GM10248 (cell line): ENCODE results near the gene CRTC3.

Source experiments
- CTCF ChIA-PET: fragments of 300-600 bp; sonication (Branson Sonifier 250); formaldehyde crosslinking; extraction: SDS; loops from one replicate; lab custom pipeline; 2021; ENCODE audit warnings: antibody characterized with exemption; lab: Yijun Ruan, JAX
- POLR2A ChIA-PET: fragments of 350-650 bp; sonication (Branson Sonifier 250); formaldehyde crosslinking; extraction: SDS; loops from one replicate; lab custom pipeline; 2020; ENCODE audit warnings: antibody characterized with exemption; lab: Yijun Ruan, JAX
- DNase-seq: peaks from one replicate; pipeline ENCODE4 v3.0.0; 2012; ENCODE audit errors: extremely low spot score
- TF ChIP-seq, protein P1 (sequence below): IDR thresholded peaks from 2 replicates; pipeline ENCODE4 v1.5.1; 2012; ENCODE audit warnings: mild to moderate bottlenecking, low read depth; ENCODE audit errors: extremely low read depth, missing control alignments, control extremely low read depth

CRTC3 gene

DNA sequence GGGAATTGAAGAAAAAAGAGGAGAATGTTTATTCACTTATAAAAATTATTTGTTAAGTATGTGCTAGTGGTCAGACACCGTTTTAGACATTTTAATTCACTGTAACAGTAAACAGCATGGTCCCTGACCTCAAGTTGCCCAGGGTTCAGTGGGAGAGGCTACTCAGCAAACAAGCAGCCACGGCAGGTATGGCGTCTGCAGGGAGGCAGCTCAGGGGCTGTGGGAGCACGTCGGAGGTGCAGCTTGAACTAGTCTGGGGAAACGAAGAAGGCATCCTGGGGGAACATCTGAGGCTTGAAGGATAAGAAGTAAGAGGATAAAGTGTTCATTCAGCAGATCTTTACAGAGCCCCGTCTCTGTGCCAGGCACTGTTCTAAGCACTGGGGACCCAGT, 66.0 kb downstream of the CRTC3 start:
- TF ChIP-seq, protein P1, sequence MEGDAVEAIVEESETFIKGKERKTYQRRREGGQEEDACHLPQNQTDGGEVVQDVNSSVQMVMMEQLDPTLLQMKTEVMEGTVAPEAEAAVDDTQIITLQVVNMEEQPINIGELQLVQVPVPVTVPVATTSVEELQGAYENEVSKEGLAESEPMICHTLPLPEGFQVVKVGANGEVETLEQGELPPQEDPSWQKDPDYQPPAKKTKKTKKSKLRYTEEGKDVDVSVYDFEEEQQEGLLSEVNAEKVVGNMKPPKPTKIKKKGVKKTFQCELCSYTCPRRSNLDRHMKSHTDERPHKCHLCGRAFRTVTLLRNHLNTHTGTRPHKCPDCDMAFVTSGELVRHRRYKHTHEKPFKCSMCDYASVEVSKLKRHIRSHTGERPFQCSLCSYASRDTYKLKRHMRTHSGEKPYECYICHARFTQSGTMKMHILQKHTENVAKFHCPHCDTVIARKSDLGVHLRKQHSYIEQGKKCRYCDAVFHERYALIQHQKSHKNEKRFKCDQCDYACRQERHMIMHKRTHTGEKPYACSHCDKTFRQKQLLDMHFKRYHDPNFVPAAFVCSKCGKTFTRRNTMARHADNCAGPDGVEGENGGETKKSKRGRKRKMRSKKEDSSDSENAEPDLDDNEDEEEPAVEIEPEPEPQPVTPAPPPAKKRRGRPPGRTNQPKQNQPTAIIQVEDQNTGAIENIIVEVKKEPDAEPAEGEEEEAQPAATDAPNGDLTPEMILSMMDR: no peak
- DNase-seq: no peak
- CTCF ChIA-PET: interaction anchor here (1.0 to 1.6 kb wide), 5 partner anchors 9 to 290 kb away, joined by 3 to 6 read pairs (median 3); partner anchors contain the start of gene ZNF774
- POLR2A ChIA-PET: interaction anchor here (0.9 kb wide), 1 partner anchor 9 kb away, joined by 8 read pairs; no protein-coding TSS in a partner anchor

DNA sequence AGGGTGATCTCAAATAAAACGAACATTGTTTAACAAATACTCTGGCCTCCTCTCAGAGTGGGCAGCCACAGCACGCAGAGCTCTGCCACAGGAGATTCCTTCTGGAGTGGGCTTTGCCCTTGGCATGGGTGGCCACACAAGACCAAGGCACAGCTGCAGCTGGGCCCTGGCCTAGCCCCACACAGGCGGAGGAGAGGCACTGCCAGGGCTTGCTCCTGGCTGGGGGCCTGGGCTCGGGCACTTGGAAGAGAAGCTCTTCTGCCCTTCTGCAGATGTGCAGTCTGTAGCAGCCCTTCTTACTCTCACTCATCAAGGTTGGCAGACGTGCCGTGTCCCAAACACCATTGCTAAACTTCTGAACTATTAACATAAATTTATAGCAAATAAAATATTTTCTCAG, 67.2 kb downstream of the CRTC3 start:
- TF ChIP-seq, protein P1: no peak
- ChIA-PET POLR2A (interaction anchor here (0.9 kb wide), 1 partner anchor 11 kb away, joined by 8 read pairs; no protein-coding TSS in a partner anchor), CTCF (interaction anchor here (1.2 to 1.8 kb wide), 5 partner anchors 10 to 289 kb away, joined by 3 to 6 read pairs (median 4); no protein-coding TSS in a partner anchor)
- no peak for DNase-seq

DNA sequence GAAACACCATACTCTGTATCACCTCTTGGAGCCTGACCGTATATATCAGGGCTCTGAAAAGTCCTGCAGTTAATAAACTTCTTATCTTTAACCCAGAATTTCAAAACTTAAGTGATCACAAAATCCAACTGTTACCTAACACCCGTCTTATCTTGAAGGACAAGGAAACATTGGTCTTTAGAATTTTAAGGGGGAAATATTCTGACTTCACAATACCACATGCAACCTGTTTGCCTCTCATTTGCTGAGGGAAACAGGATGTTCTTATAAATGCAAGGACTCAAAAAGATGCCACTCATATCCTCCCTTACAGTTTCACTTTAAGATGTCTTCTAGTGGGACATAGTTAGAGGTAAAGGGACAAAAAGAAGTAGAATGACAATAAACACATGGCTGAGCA, 67.9 kb downstream of the CRTC3 start:
- ChIA-PET POLR2A (no interaction called here), CTCF (interaction anchor here (1.0 to 1.9 kb wide), 13 partner anchors 9 to 336 kb away, joined by 3 to 8 read pairs (median 4); no protein-coding TSS in a partner anchor)
- TF ChIP-seq, protein P1: no peak
- peak; percentile 45 for DNase-seq

DNA sequence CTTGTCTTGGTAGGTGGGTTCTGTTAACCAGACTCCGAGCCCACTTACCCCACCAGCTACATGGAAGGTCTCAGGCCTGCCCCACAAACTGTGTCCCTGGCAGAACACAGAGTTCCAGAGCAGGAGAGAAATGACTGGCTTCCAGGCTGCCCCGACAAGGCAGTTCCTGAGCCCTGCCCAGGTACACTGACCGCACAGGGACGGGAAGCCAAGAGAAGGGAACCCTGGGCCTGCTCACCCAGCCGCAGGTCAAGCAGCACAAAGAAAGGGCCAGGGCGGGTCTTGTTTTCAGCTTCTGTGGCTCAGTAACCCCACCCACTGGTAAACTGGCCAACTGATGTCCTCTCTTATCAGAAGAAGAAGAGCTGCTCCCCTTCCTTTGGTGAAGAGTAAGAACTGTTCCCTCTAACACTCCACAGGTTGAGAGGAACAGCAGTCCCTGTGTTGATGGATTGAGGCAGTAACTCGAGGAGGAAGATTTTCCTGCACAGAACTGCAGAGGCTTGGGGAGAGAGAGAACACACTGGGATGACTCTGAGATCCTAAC, 68.4 kb downstream of the CRTC3 start:
- ChIA-PET POLR2A (no interaction called here), CTCF (interaction anchor here (1.0 to 1.9 kb wide), 18 partner anchors 9 to 336 kb away, joined by 3 to 8 read pairs (median 4); no protein-coding TSS in a partner anchor)
- TF ChIP-seq, protein P1: peak; percentile 38
- peak; percentile 76 for DNase-seq

DNA sequence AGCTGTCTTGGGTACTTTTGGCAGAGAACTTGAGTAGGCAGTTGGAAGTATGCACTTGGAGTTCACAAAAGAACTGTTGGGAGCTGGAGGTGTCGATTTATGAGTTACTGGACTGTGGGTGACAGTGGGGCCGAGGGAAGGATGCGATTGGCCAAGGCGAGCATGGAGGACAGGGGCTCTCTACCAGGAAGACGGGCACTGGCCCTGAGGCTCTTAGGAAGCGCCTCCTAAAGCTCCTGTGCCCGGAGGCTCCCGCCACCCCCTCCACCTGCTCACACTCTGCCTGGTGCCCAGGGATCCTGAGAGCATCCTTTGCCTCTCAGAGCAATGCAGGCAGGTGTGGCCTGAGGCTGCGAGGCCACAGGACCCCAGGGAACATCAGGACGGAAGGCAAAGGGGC, 69.0 kb downstream of the CRTC3 start:
- POLR2A ChIA-PET: no interaction called here
- CTCF ChIA-PET: interaction anchor here (1.0 to 1.9 kb wide), 18 partner anchors 8 to 335 kb away, joined by 3 to 8 read pairs (median 4); no protein-coding TSS in a partner anchor

DNA sequence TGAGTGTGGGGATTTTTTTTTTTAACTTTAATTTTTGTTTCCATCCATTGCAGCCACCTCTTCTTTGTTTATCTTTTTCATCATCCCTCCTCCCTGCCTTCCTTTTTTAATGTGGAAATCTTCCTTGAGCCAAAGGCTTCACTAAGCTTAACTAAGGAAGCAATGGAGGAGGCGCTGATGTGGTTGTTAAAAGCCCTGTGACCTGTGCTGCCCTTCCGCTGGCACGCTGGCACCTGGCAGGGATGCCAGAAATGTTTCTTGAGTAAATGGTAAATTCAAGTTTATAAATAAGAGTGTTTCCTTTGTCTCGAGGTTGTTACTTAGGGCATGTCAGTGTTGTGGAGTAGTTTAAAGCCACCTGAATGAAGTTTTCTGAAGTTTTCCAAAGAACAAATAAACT, 69.4 kb downstream of the CRTC3 start:
- DNase-seq: no peak
- TF ChIP-seq, protein P1: no peak
- CTCF ChIA-PET: interaction anchor here (1.0 to 1.9 kb wide), 12 partner anchors 13 to 286 kb away, joined by 3 to 8 read pairs (median 4); no protein-coding TSS in a partner anchor
- POLR2A ChIA-PET: no interaction called here

More for the DNA sequence above, 69.0 kb downstream of the CRTC3 start:
- TF ChIP-seq, protein P1: no peak
- no peak for DNase-seq
